ENCODE measurements around the gene AQP10.
"Not testable (repeated sequence)": the region's sequence is repeated elsewhere in the genome, so short reads cannot be mapped to it uniquely, and the experiment has no call there.

The AQP10 gene

GRCh38 chr1:154346276-154346917 lies 25.5 kb downstream of the AQP10 start:
- FAIRE-seq, result no peak

GRCh38 chr1:154347961-154348360 lies 27.1 kb downstream of the AQP10 start:
- no peak for FAIRE-seq

GRCh38 chr1:154348429-154349076 lies 27.7 kb downstream of the AQP10 start:
- no peak for FAIRE-seq

- FAIRE-seq, result no peak
These were observed 28.2 kb downstream of the AQP10 start for GRCh38 chr1:154349121-154349520.

GRCh38 chr1:154350383-154350782 lies 29.5 kb downstream of the AQP10 start:
- FAIRE-seq, result no peak

- FAIRE-seq, result no peak
These were observed 30.6 kb downstream of the AQP10 start for GRCh38 chr1:154351363-154352068.

GRCh38 chr1:154352245-154352580 lies 31.3 kb downstream of the AQP10 start:
- FAIRE-seq, result no peak

GRCh38 chr1:154352581-154353459 lies 31.9 kb downstream of the AQP10 start:
- no peak for FAIRE-seq

GRCh38 chr1:154353460-154353904 lies 32.6 kb downstream of the AQP10 start:
- FAIRE-seq, result no peak

GRCh38 chr1:154353966-154354365 lies 33.1 kb downstream of the AQP10 start:
- no peak for FAIRE-seq

GRCh38 chr1:154358519-154358918 lies 37.6 kb downstream of the AQP10 start:
- no peak for FAIRE-seq

GRCh38 chr1:154360288-154360687 lies 39.4 kb downstream of the AQP10 start:
- FAIRE-seq, result no peak

- not testable (repeated sequence) for FAIRE-seq
These were observed 40.0 kb downstream of the AQP10 start for GRCh38 chr1:154360881-154361280.

GRCh38 chr1:154361357-154361756 lies 40.5 kb downstream of the AQP10 start:
- FAIRE-seq, result no peak

- no peak for FAIRE-seq
These were observed 50.5 kb downstream of the AQP10 start for GRCh38 chr1:154371436-154371835.

- FAIRE-seq, result not testable (repeated sequence)
These were observed 53.0 kb downstream of the AQP10 start for GRCh38 chr1:154373777-154374357.

All from colon (tissue), 2 donors.